Vagina (tissue), 2 donors: Measurements from ENCODE around the gene ZKSCAN3.

ENCODE experiments used
- POLR2A ChIP-seq, 2 donors: fragments of 450-650 bp; IDR thresholded peaks; one replicate each; pipeline ENCODE4 v1.6.1; 2017; ENCODE audit warnings: antibody characterized with exemption in 2 of 2, mild to moderate bottlenecking in 2 of 2, moderate library complexity in 2 of 2
- TF ChIP-seq, protein P1 (sequence below), 3 experiments: fragments of 450-650 bp in 2 of 3; fragments of 200-600 bp in 1 of 3; sonication (generic) in 1 of 3; IDR thresholded peaks; one replicate each; pipeline ENCODE4 v1.5.1; 2017 to 2019; ENCODE audit warnings: antibody characterized with exemption in 3 of 3, mild to moderate bottlenecking in 2 of 3, moderate library complexity in 2 of 3

DNA sequence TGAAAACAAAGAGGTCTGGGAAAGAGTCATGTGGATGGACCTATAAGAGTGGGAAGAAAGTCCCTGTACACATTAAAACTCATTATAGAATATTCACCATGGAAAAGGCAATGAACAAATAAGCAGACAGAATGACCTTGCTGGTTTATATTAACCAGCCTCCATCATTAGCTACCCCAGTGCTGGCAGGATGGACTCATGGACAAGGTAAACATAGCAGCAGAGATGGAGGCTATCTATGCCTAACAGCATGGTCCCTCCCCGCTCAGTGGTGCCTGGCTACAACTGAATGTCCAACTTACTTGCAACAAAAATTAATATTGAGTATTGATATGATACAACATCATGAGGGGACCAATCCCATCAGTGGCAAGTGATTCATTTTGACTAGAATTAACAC lies 4.5 kb upstream of the ZKSCAN3 start:
- TF ChIP-seq POLR2A (IDR thresholded peaks at IDR 0.05), result no peak
- TF ChIP-seq, protein P1, sequence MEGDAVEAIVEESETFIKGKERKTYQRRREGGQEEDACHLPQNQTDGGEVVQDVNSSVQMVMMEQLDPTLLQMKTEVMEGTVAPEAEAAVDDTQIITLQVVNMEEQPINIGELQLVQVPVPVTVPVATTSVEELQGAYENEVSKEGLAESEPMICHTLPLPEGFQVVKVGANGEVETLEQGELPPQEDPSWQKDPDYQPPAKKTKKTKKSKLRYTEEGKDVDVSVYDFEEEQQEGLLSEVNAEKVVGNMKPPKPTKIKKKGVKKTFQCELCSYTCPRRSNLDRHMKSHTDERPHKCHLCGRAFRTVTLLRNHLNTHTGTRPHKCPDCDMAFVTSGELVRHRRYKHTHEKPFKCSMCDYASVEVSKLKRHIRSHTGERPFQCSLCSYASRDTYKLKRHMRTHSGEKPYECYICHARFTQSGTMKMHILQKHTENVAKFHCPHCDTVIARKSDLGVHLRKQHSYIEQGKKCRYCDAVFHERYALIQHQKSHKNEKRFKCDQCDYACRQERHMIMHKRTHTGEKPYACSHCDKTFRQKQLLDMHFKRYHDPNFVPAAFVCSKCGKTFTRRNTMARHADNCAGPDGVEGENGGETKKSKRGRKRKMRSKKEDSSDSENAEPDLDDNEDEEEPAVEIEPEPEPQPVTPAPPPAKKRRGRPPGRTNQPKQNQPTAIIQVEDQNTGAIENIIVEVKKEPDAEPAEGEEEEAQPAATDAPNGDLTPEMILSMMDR (IDR thresholded peaks at IDR 0.05), result no peak
